CD14-positive monocyte (primary cell): Measurements from ENCODE around the gene PPIE. TPM values are rescaled to one million over a fixed set of nuclear protein-coding genes. Genes with fewer than 3 reads are reported as not detected.

Experiments used
- DNase-seq, 3 donors: peaks; one replicate each; pipeline ENCODE4 v3.0.0-alpha.2; 2011 to 2022
- H2AFZ ChIP-seq: 2 replicates; pipeline ENCODE4 v1.6.0; 2012; ENCODE audit warnings: mild to moderate bottlenecking, low read depth, low read length, inconsistent platforms; ENCODE audit not compliant: insufficient read depth, poor library complexity, severe bottlenecking
- H3K27ac ChIP-seq, 2 donors: 1 replicate in 1 of 2; 2 replicates in 1 of 2; pipeline ENCODE4 v1.5.1; 2012 to 2013; ENCODE audit warnings: low read length in 2 of 2, control low read depth in 1 of 2, inconsistent platforms in 1 of 2, low read depth in 1 of 2, mild to moderate bottlenecking in 1 of 2
- H3K27me3 ChIP-seq, 2 donors: one replicate each; pipeline versions ENCODE4 v1.6.0 to v1.6.1; 2011 to 2013; ENCODE audit warnings: low read length in 2 of 2; ENCODE audit not compliant: control insufficient read depth in 2 of 2, insufficient read depth in 2 of 2
- H3K36me3 ChIP-seq, 2 donors: replicated peaks in 1 of 2; 1 replicate in 1 of 2; 2 replicates in 1 of 2; pipeline versions ENCODE4 v1.5.1 to v1.6.1; 2012 to 2013; ENCODE audit warnings: low read length in 2 of 2, control low read depth in 1 of 2, inconsistent platforms in 1 of 2, mild to moderate bottlenecking in 1 of 2; ENCODE audit not compliant: insufficient read depth in 2 of 2, control insufficient read depth in 1 of 2
- H3K4me1 ChIP-seq, 2 donors: 1 replicate in 1 of 2; 2 replicates in 1 of 2; pipeline versions ENCODE4 v1.5.1 to v1.6.1; 2012 to 2013; ENCODE audit warnings: low read length in 2 of 2, control low read depth in 1 of 2, inconsistent platforms in 1 of 2, mild to moderate bottlenecking in 1 of 2, moderate library complexity in 1 of 2; ENCODE audit not compliant: insufficient read depth in 2 of 2, control insufficient read depth in 1 of 2
- H3K4me2 ChIP-seq: replicated peaks from 2 replicates; pipeline ENCODE3; 2012; ENCODE audit warnings: low read length, moderate library complexity, mild to moderate bottlenecking; ENCODE audit not compliant: poor library complexity, severe bottlenecking; ENCODE audit errors: extremely low read depth
- H3K4me3 ChIP-seq, 3 experiments: fragments of 200-600 bp in 1 of 3; sonication (generic) in 1 of 3; replicated peaks in 1 of 3; 1 replicate in 2 of 3; 2 replicates in 1 of 3; pipeline ENCODE4 v1.5.1; 2011 to 2013; ENCODE audit warnings: low read length in 3 of 3, mild to moderate bottlenecking in 3 of 3, control low read depth in 2 of 3, low read depth in 2 of 3, inconsistent platforms in 1 of 3, moderate library complexity in 1 of 3
- H3K79me2 ChIP-seq: 2 replicates; pipeline ENCODE4 v1.6.0; 2012; ENCODE audit warnings: mild to moderate bottlenecking, control low read depth, inconsistent platforms, low read length, moderate library complexity; ENCODE audit not compliant: insufficient read depth
- H3K9ac ChIP-seq: 2 replicates; pipeline ENCODE4 v1.6.0; 2017; ENCODE audit warnings: low read length, mild to moderate bottlenecking; ENCODE audit not compliant: insufficient read depth, poor library complexity, severe bottlenecking
- H3K9me3 ChIP-seq, 2 donors: replicated peaks in 1 of 2; 1 replicate in 1 of 2; 2 replicates in 1 of 2; pipeline versions ENCODE4 v1.5.1 to v1.6.1; 2012 to 2013; ENCODE audit warnings: low read length in 2 of 2, control low read depth in 1 of 2; ENCODE audit not compliant: control insufficient read depth in 1 of 2, insufficient read depth in 1 of 2
- H4K20me1 ChIP-seq: 2 replicates; pipeline ENCODE4 v1.6.0; 2012; ENCODE audit warnings: mild to moderate bottlenecking, low read length, control low read depth, moderate library complexity; ENCODE audit not compliant: insufficient read depth
- H3K27ac Mint-ChIP-seq, 7 donors: one replicate each; pipeline ENCODE4 v1.8.0; 2020; ENCODE audit warnings: mild to moderate bottlenecking in 7 of 7, mixed read lengths in 7 of 7, moderate library complexity in 6 of 7, inconsistent platforms in 2 of 7
- H3K27me3 Mint-ChIP-seq, 3 donors: one replicate each; pipeline ENCODE4 v1.8.0; 2021 to 2022; ENCODE audit warnings: low read depth in 3 of 3, mild to moderate bottlenecking in 3 of 3, mixed read lengths in 3 of 3, moderate library complexity in 3 of 3, inconsistent platforms in 1 of 3
- H3K36me3 Mint-ChIP-seq, 2 donors: one replicate each; pipeline ENCODE4 v1.8.0; 2020; ENCODE audit warnings: mixed read lengths in 2 of 2, inconsistent platforms in 1 of 2, mild to moderate bottlenecking in 1 of 2
- H3K4me1 Mint-ChIP-seq: one replicate; pipeline ENCODE4 v1.8.0; 2020; ENCODE audit warnings: mild to moderate bottlenecking, mixed read lengths
- H3K4me3 Mint-ChIP-seq, 2 donors: one replicate each; pipeline ENCODE4 v1.8.0; 2020; ENCODE audit warnings: mild to moderate bottlenecking in 2 of 2, mixed read lengths in 2 of 2, moderate library complexity in 1 of 2
- H3K9me3 Mint-ChIP-seq, 7 donors: one replicate each; pipeline ENCODE4 v1.8.0; 2020 to 2022; ENCODE audit warnings: mixed read lengths in 7 of 7, mild to moderate bottlenecking in 6 of 7, moderate library complexity in 6 of 7, inconsistent platforms in 2 of 7
- CTCF ChIP-seq: fragments of 200-600 bp; IDR thresholded peaks from one replicate; pipeline ENCODE4 v1.8.0; 2022; ENCODE audit warnings: antibody characterized with exemption, mild to moderate bottlenecking
- WGBS: methylation state at CpG from one replicate; pipeline ENCODE4 v1.1.5; 2013; ENCODE audit warnings: missing lambda C conversion rate; ENCODE audit not compliant: insufficient coverage; 5-methylcytosine and 5-hydroxymethylcytosine counted together
- intact Hi-C, 2 donors: fragments of 100-400 bp; cut with micrococcal nuclease; formaldehyde crosslinking; loops; one replicate each; pipeline versions ENCODE4 v1.15.0 to v1.15.1; 2023
- polyA plus RNA-seq, 3 donors: library from polyadenylated mRNA; depleted of rRNA in 1 of 3; unstranded in 2 of 3; stranded (reverse) in 1 of 3; fragments of 300-500 nt in 2 of 3; fragments of >200 nt in 1 of 3; fragmentation: Illumina TruSeq in 2 of 3; gene quantifications; 1 replicate in 2 of 3; 2 replicates in 1 of 3; pipeline ENCODE4 v1.2.3, GENCODE V29; 2012 to 2021

PPIE gene
- polyA plus RNA-seq, 3 donors: 48.8 to 55.9 (median 48.9) TPM

GRCh38 chr1:39698568-39698967 lies 40.1 kb upstream of the PPIE start:
- TF ChIP-seq CTCF: no peak
- Histone ChIP-seq H3K36me3 (no peaks in the 10 kb centered on the region), H4K20me1 (no peaks in the 10 kb centered on the region), H3K4me1 (no peaks in the 10 kb centered on the region), H3K9ac (no peak overlapping the region), H3K4me3 (no peak overlapping the region), H2AFZ (no peak overlapping the region), H3K4me2 (no peak overlapping the region), H3K27ac (no peak overlapping the region), H3K27me3 (peaks cover 18 to 42% of the 10 kb centered on the region in 2 donors), H3K79me2 (no peaks in the 10 kb centered on the region), H3K9me3 (no peaks in the 10 kb centered on the region)
- no CpG with 5 or more reads among the region's 4 CpGs for WGBS
- no peak for DNase-seq
- Mint-ChIP-seq H3K27me3 (peaks cover 35 to 53% (median 38%) of the 10 kb centered on the region in 3 donors), H3K27ac (no peak overlapping the region), H3K4me1 (peaks cover 9% of the 10 kb centered on the region), H3K36me3 (no peaks in the 10 kb centered on the region), H3K4me3 (no peak overlapping the region), H3K9me3 (peaks cover 0 to 2% (median 0%) of the 10 kb centered on the region in 7 donors)
- intact Hi-C loops: no loop called here

GRCh38 chr1:39699419-39699818 lies 39.3 kb upstream of the PPIE start:
- Mint-ChIP-seq H3K27ac (no peak overlapping the region), H3K27me3 (peaks cover 28 to 44% (median 31%) of the 10 kb centered on the region in 3 donors), H3K36me3 (no peaks in the 10 kb centered on the region), H3K9me3 (peaks cover 0 to 2% (median 0%) of the 10 kb centered on the region in 7 donors), H3K4me1 (peaks cover 9% of the 10 kb centered on the region), H3K4me3 (peak overlapping the region in 1 of 2 donors; percentile 19)
- H2AFZ ChIP-seq: no peak overlapping the region
- no peak for TF ChIP-seq CTCF
- no peaks in the 10 kb centered on the region for H3K79me2 ChIP-seq
- H3K9me3 ChIP-seq: no peaks in the 10 kb centered on the region
- H3K27ac ChIP-seq: no peak overlapping the region
- peaks cover 12 to 33% of the 10 kb centered on the region in 2 donors for H3K27me3 ChIP-seq
- no peaks in the 10 kb centered on the region for H3K36me3 ChIP-seq
- no peaks in the 10 kb centered on the region for H4K20me1 ChIP-seq
- H3K4me1 ChIP-seq: no peaks in the 10 kb centered on the region
- WGBS: no CpG with 5 or more reads among the region's 3 CpGs
- H3K4me3 ChIP-seq: no peak overlapping the region
- intact Hi-C loops: no loop called here
- DNase-seq: no peak
- no peak overlapping the region for H3K4me2 ChIP-seq
- no peak overlapping the region for H3K9ac ChIP-seq
